ENCODE results near the gene F8.

The F8 gene

GRCh38 chrX:154797006-154797405, 225.5 kb downstream of the F8 start:
- H3K27ac Mint-ChIP-seq = no peak overlapping the region
- CTCF ChIA-PET = no interaction called here
- peaks cover 60% of the 10 kb centered on the region for H3K4me1 Mint-ChIP-seq
- H3K27me3 Mint-ChIP-seq = no peaks in the 10 kb centered on the region
- no peak for DNase-seq
- no peaks in the 10 kb centered on the region for H3K9me3 Mint-ChIP-seq
- H3K36me3 Mint-ChIP-seq = peaks cover 6% of the 10 kb centered on the region
- H3K4me3 Mint-ChIP-seq = no peak overlapping the region

DNA sequence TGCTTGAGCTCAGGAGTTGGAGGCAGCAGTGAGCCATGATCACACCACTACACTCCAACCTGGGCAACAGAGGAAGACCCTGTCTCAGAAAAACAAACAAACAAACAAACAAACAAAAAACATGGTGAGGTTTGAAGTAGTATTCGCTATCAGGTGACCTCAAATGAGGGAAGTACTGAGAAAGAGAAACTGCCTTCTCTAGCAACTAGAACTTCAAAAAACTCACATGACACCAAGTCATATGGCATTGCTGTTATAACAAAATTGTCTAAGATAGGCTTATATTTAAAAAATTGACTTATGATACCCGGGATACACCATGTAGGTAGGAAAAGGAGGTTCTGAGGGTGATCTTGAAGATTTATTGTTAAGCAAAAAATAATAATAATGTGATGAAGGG, 227.5 kb downstream of the F8 start:
- Mint-ChIP-seq H3K4me3 (no peak overlapping the region), H3K27ac (no peak overlapping the region), H3K4me1 (peaks cover 44% of the 10 kb centered on the region), H3K27me3 (no peaks in the 10 kb centered on the region), H3K9me3 (no peaks in the 10 kb centered on the region), H3K36me3 (peaks cover 16% of the 10 kb centered on the region)
- CTCF ChIA-PET = interaction anchor here (0.6 kb wide), 1 partner anchor 122 kb away, joined by 3 read pairs; no protein-coding TSS in a partner anchor
- no peak for DNase-seq

- Mint-ChIP-seq H3K4me3 (no peak overlapping the region), H3K36me3 (peaks cover 21% of the 10 kb centered on the region), H3K4me1 (peaks cover 29% of the 10 kb centered on the region), H3K9me3 (no peaks in the 10 kb centered on the region), H3K27ac (no peak overlapping the region), H3K27me3 (no peaks in the 10 kb centered on the region)
- no peak for DNase-seq
- CTCF ChIA-PET = no interaction called here
Measured at GRCh38 chrX:154793084-154793795, 229.3 kb downstream of the F8 start.

DNA sequence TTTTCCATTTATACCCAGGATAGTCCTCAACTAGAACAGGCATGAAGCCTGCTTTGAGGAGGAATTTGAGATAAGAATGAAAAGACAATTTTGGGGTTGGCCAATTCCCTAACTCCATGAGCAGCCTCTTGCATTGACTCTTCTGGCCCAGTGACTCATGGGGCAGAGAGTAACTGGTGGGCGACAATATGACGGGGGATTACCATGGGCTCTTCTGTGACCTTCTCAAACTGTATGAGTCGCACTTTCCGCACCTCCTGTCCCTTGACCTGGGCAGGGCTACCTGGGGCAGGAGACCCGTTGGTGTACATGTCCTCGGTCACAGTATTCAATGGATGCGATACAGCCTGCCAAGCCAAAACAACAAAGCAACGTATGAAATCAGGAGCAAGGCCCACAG, 230.6 kb downstream of the F8 start:
- DNase-seq = no peak
- Mint-ChIP-seq H3K4me1 (peaks cover 18% of the 10 kb centered on the region), H3K9me3 (no peaks in the 10 kb centered on the region), H3K27me3 (no peaks in the 10 kb centered on the region), H3K27ac (no peak overlapping the region), H3K4me3 (no peak overlapping the region), H3K36me3 (peaks cover 23% of the 10 kb centered on the region)
- CTCF ChIA-PET = no interaction called here

DNA sequence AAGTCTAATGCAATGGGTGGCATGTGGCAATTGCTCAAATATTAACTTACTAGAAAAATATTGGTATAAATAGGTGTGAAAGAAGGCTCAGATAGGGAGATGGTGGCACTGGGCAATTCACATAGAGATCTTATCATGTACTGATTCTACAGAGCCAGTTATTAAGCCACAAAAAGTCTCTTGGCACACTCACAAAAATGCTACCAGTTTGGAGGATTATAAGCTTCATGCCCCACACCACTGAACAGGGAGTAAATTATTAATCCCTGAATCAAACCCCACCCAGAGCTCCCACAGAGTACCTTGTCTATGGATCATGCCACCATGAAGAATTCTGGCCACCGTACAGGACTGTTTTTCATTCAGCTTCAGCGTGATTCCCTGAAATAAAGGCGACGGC, 231.1 kb downstream of the F8 start:
- Mint-ChIP-seq H3K27me3 (no peaks in the 10 kb centered on the region), H3K27ac (no peak overlapping the region), H3K36me3 (peaks cover 24% of the 10 kb centered on the region), H3K9me3 (no peaks in the 10 kb centered on the region), H3K4me3 (no peak overlapping the region), H3K4me1 (peaks cover 14% of the 10 kb centered on the region)
- CTCF ChIA-PET = no interaction called here
- no peak for DNase-seq
